ENCODE results near the gene GTF3C1.
"Not testable (repeated sequence)": the region's sequence is repeated elsewhere in the genome, so short reads cannot be mapped to it uniquely, and the experiment has no call there.

The GTF3C1 gene

DNA sequence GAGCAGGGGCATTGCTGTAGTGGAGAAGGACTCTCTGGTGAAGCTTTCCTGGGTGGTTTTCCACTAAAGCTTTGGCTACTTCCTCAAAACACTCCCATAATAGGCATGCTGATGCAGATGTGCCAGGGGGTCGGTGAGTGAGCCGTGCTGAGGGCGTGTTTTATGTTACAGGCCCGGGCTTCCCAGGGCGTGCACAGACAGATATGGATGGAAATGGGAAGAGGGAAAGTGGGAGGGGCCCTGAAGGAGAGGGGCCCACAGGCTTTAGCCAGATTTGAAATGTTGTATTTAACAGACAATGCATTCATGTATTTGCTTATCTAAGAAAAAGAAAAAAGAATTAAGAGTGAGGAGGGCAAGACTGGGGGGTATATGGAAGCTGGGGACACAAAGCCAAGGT is 91.5 kb downstream of the GTF3C1 start:
- DNase-seq (ENCODE audit: extremely low read depth, low read depth): no peak
- TF ChIP-seq, protein P1, sequence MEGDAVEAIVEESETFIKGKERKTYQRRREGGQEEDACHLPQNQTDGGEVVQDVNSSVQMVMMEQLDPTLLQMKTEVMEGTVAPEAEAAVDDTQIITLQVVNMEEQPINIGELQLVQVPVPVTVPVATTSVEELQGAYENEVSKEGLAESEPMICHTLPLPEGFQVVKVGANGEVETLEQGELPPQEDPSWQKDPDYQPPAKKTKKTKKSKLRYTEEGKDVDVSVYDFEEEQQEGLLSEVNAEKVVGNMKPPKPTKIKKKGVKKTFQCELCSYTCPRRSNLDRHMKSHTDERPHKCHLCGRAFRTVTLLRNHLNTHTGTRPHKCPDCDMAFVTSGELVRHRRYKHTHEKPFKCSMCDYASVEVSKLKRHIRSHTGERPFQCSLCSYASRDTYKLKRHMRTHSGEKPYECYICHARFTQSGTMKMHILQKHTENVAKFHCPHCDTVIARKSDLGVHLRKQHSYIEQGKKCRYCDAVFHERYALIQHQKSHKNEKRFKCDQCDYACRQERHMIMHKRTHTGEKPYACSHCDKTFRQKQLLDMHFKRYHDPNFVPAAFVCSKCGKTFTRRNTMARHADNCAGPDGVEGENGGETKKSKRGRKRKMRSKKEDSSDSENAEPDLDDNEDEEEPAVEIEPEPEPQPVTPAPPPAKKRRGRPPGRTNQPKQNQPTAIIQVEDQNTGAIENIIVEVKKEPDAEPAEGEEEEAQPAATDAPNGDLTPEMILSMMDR (IDR thresholded peaks at IDR 0.05; ENCODE audit: low read depth, low read length, missing control alignments): no peak
- H3K4me3 ChIP-seq (replicated peaks; ENCODE audit: low read depth, low read length): no peak overlapping the region

DNA sequence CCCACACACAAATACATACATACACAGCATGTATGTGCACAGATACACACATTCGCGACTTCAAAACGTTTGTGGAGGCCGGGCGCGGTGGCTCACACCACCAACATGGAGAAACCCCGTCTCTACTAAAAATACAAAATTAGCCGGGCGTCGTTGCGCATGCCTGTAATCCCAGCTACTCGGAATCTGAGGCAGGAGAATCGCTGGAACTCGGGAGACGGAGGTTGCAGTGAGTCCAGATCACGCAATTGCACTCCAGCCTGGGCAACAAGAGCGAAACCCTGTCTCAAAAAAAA is 92.2 kb downstream of the GTF3C1 start:
- not testable (repeated sequence) for DNase-seq (ENCODE audit: extremely low read depth, low read depth); H3K4me3 ChIP-seq (replicated peaks; ENCODE audit: low read depth, low read length)

DNA sequence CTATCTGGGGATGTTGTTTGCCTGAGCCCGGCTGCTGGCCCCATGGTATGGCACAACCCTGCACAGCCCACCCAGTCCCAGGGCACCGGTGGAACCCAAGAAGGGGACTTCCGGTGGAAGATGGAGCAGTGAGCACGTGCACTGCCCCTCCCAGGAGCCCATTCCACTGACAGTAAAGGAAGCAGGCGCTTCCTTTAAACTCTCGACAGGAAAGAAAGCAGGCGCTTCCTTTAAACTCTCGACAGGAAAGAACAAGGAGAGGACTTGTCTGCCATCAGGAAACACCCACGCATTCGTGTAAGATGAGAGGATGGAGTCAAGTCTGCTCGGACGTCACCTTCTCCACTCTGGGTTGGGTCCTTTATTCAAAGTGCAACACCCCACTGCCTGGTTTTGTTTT is 94.0 kb downstream of the GTF3C1 start:
- no peak overlapping the region for H3K4me3 ChIP-seq (replicated peaks; ENCODE audit: low read depth, low read length)
- TF ChIP-seq, protein P1 (IDR thresholded peaks at IDR 0.05; ENCODE audit: low read depth, low read length, missing control alignments): no peak
- DNase-seq (ENCODE audit: extremely low read depth, low read depth): no peak

DNA sequence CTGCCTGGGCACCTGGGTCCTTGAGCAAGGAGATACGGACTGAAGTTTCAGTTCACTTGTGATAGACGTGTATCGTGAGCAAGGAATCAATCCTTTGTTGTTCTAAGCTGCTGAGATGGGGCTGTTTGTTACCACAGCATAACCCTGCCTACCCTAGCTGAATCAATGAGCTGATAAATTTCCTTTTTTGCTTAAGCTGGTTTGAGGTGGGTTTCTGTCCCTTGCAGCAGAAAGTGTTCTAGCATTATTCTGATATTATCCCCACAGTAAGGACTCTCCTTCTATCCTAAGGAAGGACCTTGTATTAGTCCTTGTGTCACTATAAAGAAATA is 96.3 kb downstream of the GTF3C1 start:
- H3K4me3 ChIP-seq (replicated peaks; ENCODE audit: low read depth, low read length): no peak overlapping the region
- TF ChIP-seq, protein P1 (IDR thresholded peaks at IDR 0.05; ENCODE audit: low read depth, low read length, missing control alignments): no peak
- no peak for DNase-seq (ENCODE audit: extremely low read depth, low read depth)

DNA sequence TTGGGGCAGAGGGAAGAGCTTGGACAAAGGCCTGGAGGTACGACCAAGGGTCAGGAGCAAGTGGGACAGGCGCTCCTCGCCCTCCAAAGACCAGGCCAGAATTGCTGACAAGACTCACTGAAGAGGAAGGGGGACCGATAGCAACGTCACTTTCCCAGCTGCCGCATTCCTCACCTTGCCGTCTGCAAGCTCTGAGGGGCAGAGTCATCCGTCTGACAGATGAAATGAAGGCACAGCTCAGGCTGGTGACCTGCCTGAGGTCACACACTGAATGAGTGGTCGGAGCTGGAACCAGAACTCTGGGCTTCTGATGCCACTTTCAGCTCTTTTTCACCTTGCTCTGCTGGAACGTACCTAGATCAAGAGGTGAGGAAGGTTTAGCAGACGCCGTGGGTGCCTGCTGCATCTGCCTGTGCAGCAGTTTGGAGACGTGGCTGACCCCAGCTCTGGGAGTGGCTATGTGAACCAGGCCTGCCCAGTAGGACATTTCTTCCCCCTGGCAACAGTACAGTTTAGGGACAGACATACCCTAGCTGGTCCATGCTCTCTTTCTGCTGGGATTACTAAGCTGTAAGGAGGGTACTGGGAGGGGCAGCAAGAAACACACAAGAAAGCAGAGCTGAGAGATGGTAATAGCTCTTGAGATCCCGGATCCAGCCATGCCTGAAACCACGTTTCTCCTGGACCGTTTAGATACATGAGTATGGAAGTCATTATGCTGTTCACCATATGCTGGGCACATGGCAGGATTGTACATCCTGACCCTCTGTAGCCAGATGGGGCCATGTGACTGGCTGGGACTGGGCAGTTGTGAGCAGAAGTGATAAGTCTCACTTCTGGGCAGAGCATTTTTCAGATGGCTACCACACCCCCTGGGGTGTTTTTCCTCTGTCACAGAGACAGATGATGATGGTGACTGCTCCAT is 96.9 kb downstream of the GTF3C1 start:
- no peak overlapping the region for H3K4me3 ChIP-seq (replicated peaks; ENCODE audit: low read depth, low read length)
- DNase-seq (ENCODE audit: extremely low read depth, low read depth): peak; percentile 64
- TF ChIP-seq, protein P1 (IDR thresholded peaks at IDR 0.05; ENCODE audit: low read depth, low read length, missing control alignments): no peak

DNA sequence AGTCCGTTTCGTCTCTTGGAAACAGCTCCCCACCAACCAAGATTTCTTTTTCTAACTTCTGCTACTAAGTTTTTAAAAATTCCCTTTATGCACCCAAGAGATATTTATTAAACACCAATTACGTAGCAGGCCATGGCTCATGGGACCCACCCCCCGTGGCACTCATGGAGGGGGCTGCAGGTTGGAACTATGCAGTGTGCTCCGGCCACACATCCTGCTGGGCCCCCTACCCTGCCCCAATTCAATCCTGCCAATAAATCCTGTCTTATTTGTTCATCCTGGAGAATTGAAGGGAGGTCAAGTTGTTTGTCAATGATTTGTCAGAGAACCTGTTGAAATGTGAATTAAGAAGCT is 99.5 kb downstream of the GTF3C1 start:
- no peak overlapping the region for H3K4me3 ChIP-seq (replicated peaks; ENCODE audit: low read depth, low read length)

DNA sequence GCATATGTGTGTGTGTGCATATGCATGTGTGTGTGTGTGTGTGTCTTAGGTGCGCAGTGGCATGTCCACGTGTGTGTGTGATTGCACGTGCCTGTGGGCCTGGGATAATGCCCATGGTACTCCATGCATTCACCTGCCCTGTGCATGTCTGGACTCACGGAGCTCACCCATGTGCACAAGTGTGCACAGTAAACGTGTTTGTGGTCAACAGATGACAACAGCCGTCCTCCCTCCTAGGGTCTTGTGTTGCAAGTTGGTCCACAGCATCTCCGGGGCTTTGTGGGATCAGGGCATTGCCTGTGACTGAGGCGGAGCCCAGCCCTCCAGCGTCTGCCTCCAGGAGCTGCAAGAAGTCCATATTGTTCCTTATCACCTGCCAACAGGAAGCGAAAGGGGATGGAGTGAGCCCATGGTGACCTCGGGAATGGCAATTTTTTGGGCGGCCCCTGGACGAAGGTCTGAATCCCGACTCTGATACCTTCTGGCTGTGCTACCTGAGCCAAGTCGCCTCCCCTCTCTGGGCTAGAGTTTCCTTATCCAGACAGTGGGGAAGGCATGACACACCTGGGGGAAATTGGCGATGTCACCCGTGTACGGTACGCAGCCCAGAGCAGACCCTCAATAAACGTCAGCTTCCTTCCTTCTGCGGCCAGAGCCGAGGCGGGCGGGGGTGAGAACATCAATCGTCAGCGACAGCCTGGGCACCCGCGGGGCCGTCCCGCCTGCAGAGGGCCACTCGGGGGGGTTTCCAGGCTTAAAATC is 100.1 kb downstream of the GTF3C1 start:
- no peak overlapping the region for H3K4me3 ChIP-seq (replicated peaks; ENCODE audit: low read depth, low read length)
- TF ChIP-seq, protein P1 (IDR thresholded peaks at IDR 0.05; ENCODE audit: low read depth, low read length, missing control alignments): no peak
- DNase-seq (ENCODE audit: extremely low read depth, low read depth): no peak

More for the DNA sequence above, 99.5 kb downstream of the GTF3C1 start:
- TF ChIP-seq, protein P1 (IDR thresholded peaks at IDR 0.05; ENCODE audit: low read depth, low read length, missing control alignments): no peak
- DNase-seq (ENCODE audit: extremely low read depth, low read depth): no peak

Data from HFF-Myc (cell line).